HCT116 (cell line): ENCODE results near the gene LSAMP. TPM values are rescaled to one million over a fixed set of nuclear protein-coding genes. Genes with fewer than 3 reads are reported as not detected.

Experiments
- ATAC-seq: fragments of 200-7000 bp; cut with Tn5 transposase; 2 replicates; pipeline ENCODE4 v1.9.1; 2020; ENCODE audit warnings: mild to moderate bottlenecking, moderate library complexity
- BruUV-seq: library from RNA; stranded (reverse); fragments of 400-500 nt; replicated peaks from 2 replicates; lab custom pipeline; 2021; lab: Mats Ljungman, UMichigan
- CTCF ChIA-PET: fragments of 300-600 bp; sonication (Branson Sonifier 250); formaldehyde crosslinking; loops from one replicate; lab custom pipeline; 2021; ENCODE audit warnings: antibody characterized with exemption; lab: Charles Lee
- POLR2A ChIA-PET: fragments of 300-600, 350-600 bp; sonication (Branson Sonifier 250); formaldehyde crosslinking; loops from one replicate; lab custom pipeline; 2021; ENCODE audit warnings: antibody characterized with exemption; lab: Charles Lee
- RAD21 ChIA-PET, 2 experiments: fragments of 300-600 bp; sonication (Branson Sonifier 250); formaldehyde crosslinking; loops; one replicate each; lab custom pipeline; 2023; ENCODE audit warnings: low total read pairs in 2 of 2; ENCODE audit not compliant: uncharacterized antibody in 2 of 2, unreplicated experiment in 2 of 2, low non-redundant PET in 1 of 2; lab: Charles Lee
- DNase-seq: peaks from one replicate; pipeline ENCODE4 v3.0.0-alpha.2; 2010; ENCODE audit warnings: low read depth, low spot score
- H2AFZ ChIP-seq: fragments of 200-600 bp; shearing (Covaris generic), sonication (generic); 2 replicates; pipeline ENCODE4 v1.6.1; 2017; ENCODE audit warnings: low read depth, mixed run types, mixed read lengths, antibody characterized with exemption, low read length; ENCODE audit not compliant: poor library complexity, severe bottlenecking
- H3K27ac ChIP-seq: 2 replicates; pipeline ENCODE4 v1.5.1; 2012; ENCODE audit warnings: low read depth, low read length
- H3K27me3 ChIP-seq: fragments of 200-600 bp; sonication (generic); 2 replicates; pipeline ENCODE4 v1.6.1; 2016; ENCODE audit warnings: mixed run types, low read length, mixed read lengths; ENCODE audit not compliant: insufficient read depth
- H3K36me3 ChIP-seq, 2 experiments: fragments of 200-500 bp in 1 of 2; fragments of 200-600 bp in 1 of 2; sonication (Bioruptor generic) in 1 of 2; sonication (generic) in 1 of 2; 2 replicates each; pipeline versions ENCODE4 v1.5.1 to v1.6.1; 2014 to 2016; ENCODE audit warnings: low read length in 2 of 2, inconsistent platforms in 1 of 2, mixed read lengths in 1 of 2, mixed run types in 1 of 2; ENCODE audit not compliant: insufficient read depth in 2 of 2, control insufficient read depth in 1 of 2
- H3K4me1 ChIP-seq, 2 experiments: fragments of 200-600 bp in 1 of 2; sonication (generic) in 1 of 2; 2 replicates each; pipeline versions ENCODE4 v1.5.1 to v1.6.1; 2012 to 2017; ENCODE audit warnings: low read length in 2 of 2, inconsistent platforms in 1 of 2, mild to moderate bottlenecking in 1 of 2, mixed read lengths in 1 of 2, mixed run types in 1 of 2, moderate library complexity in 1 of 2; ENCODE audit not compliant: insufficient read depth in 2 of 2, control insufficient read depth in 1 of 2
- H3K4me2 ChIP-seq: fragments of 200-600 bp; sonication (generic); 2 replicates; pipeline ENCODE4 v1.6.1; 2017; ENCODE audit warnings: mixed run types, low read length, mixed read lengths
- H3K4me3 ChIP-seq, 2 experiments: fragments of 200-600 bp in 1 of 2; sonication (generic) in 1 of 2; replicated peaks in 1 of 2; 2 replicates each; pipeline ENCODE4 v1.5.1; 2011 to 2016; ENCODE audit warnings: low read length in 2 of 2, control low read depth in 1 of 2, low read depth in 1 of 2, mild to moderate bottlenecking in 1 of 2, mixed read lengths in 1 of 2, mixed run types in 1 of 2
- H3K79me2 ChIP-seq: fragments of 200-600 bp; sonication (generic); 2 replicates; pipeline ENCODE4 v1.6.1; 2017; ENCODE audit warnings: mild to moderate bottlenecking, mixed run types, low read length, moderate library complexity, mixed read lengths; ENCODE audit not compliant: insufficient read depth
- H3K9ac ChIP-seq: fragments of 200-600 bp; sonication (generic); 2 replicates; pipeline ENCODE4 v1.6.1; 2016; ENCODE audit warnings: low read length, mixed read lengths
- H3K9me2 ChIP-seq: fragments of 200-600 bp; sonication (generic), shearing (Covaris generic); 2 replicates; pipeline ENCODE4 v1.6.1; 2017; ENCODE audit warnings: mixed run types, mild to moderate bottlenecking, moderate library complexity; ENCODE audit not compliant: insufficient read depth
- H3K9me3 ChIP-seq, 2 experiments: fragments of 200-500 bp in 1 of 2; fragments of 200-600 bp in 1 of 2; sonication (Bioruptor generic) in 1 of 2; sonication (generic) in 1 of 2; 2 replicates each; pipeline ENCODE4 v1.6.1; 2014 to 2017; ENCODE audit warnings: low read length in 2 of 2, mixed read lengths in 2 of 2, inconsistent platforms in 1 of 2, low read depth in 1 of 2, mild to moderate bottlenecking in 1 of 2, mixed run types in 1 of 2, moderate library complexity in 1 of 2; ENCODE audit not compliant: control insufficient read depth in 1 of 2, insufficient read depth in 1 of 2
- H4K20me1 ChIP-seq: fragments of 200-600 bp; sonication (generic), shearing (Covaris generic); 2 replicates; pipeline ENCODE4 v1.6.1; 2017; ENCODE audit warnings: mixed run types, mild to moderate bottlenecking, moderate library complexity; ENCODE audit not compliant: insufficient read depth
- ATF3 ChIP-seq: IDR thresholded peaks from 2 replicates; pipeline ENCODE4 v1.6.1; 2012
- CBX3 ChIP-seq: IDR thresholded peaks from 2 replicates; pipeline ENCODE4 v1.6.1; 2012; ENCODE audit warnings: low read depth
- CTCF ChIP-seq, 3 experiments: fragments of 200-600 bp in 1 of 3; sonication (generic) in 1 of 3; IDR thresholded peaks in 2 of 3; conservative IDR thresholded peaks in 1 of 3; 2 replicates each; pipeline ENCODE4 v1.5.1; 2012 to 2017; ENCODE audit warnings: low read depth in 2 of 3, low read length in 2 of 3, antibody characterized with exemption in 1 of 3, borderline replicate concordance in 1 of 3, control low read depth in 1 of 3, mild to moderate bottlenecking in 1 of 3, mixed read lengths in 1 of 3, mixed run types in 1 of 3, moderate library complexity in 1 of 3; ENCODE audit not compliant: insufficient read depth in 1 of 3
- ELF1 ChIP-seq: IDR thresholded peaks from 2 replicates; pipeline ENCODE4 v1.6.1; 2012; ENCODE audit warnings: low read depth, borderline replicate concordance
- EZH2 ChIP-seq: fragments of 200-600 bp; sonication (generic); IDR thresholded peaks from 2 replicates; pipeline ENCODE4 v1.6.1; 2017; ENCODE audit warnings: antibody characterized with exemption, mixed run types
- RAD21 ChIP-seq: IDR thresholded peaks from 2 replicates; pipeline ENCODE4 v1.6.1; 2012; ENCODE audit warnings: low read depth, mild to moderate bottlenecking
- SP1 ChIP-seq: IDR thresholded peaks from 2 replicates; pipeline ENCODE4 v1.6.1; 2012; ENCODE audit warnings: low read depth
- ZBTB33 ChIP-seq: IDR thresholded peaks from 2 replicates; pipeline ENCODE4 v1.6.1; 2011; ENCODE audit warnings: mild to moderate bottlenecking, low read length, moderate library complexity; ENCODE audit not compliant: insufficient replicate concordance; ENCODE audit errors: extremely low read depth
- ZFX ChIP-seq: fragments of 450-650 bp; IDR thresholded peaks from 2 replicates; pipeline ENCODE4 v1.6.1; 2017
- ZNF274 ChIP-seq: fragments of 200-500 bp; sonication (Bioruptor generic); IDR thresholded peaks from 2 replicates; pipeline ENCODE4 v1.6.1; 2014; ENCODE audit warnings: mild to moderate bottlenecking, low read depth, low read length, inconsistent platforms
- intact Hi-C: fragments of 100-400 bp; cut with micrococcal nuclease; formaldehyde crosslinking; loops from 2 replicates; pipeline ENCODE4 v1.10.0; 2022
- total RNA-seq: library from RNA; stranded (reverse); gene quantifications from one replicate; pipeline ENCODE4 v1.2.1, GENCODE V29; 2021; ENCODE audit not compliant: unreplicated experiment

The LSAMP gene
- total RNA-seq, 1 experiment from 2014 or later, result 0.25 TPM

GRCh38 chr3:116469546-116469945 is 24.3 kb upstream of the LSAMP start:
- Histone ChIP-seq H3K9ac (no peak overlapping the region), H3K27me3 (no peaks in the 10 kb centered on the region; the same call in 1 of the 2 replicates), H3K9me2 (no peaks in the 10 kb centered on the region), H3K36me3 (no peaks in the 10 kb centered on the region), H3K4me2 (no peak overlapping the region), H3K79me2 (no peaks in the 10 kb centered on the region), H3K27ac (no peak overlapping the region), H3K9me3 (no peaks in the 10 kb centered on the region), H2AFZ (no peak overlapping the region), H4K20me1 (no peaks in the 10 kb centered on the region), H3K4me3 (no peak overlapping the region), H3K4me1 (no peaks in the 10 kb centered on the region)
- no TSS peak for BruUV-seq
- ChIA-PET CTCF (no interaction called here), POLR2A (no interaction called here), RAD21 (no interaction called here)
- intact Hi-C loops, result no loop called here
- no peak for DNase-seq
- no peak for ATAC-seq
- TF ChIP-seq ELF1 (no peak), CBX3 (no peak), EZH2 (no peak), RAD21 (no peak), ZNF274 (no peak)

- POLR2A ChIA-PET, result no interaction called here
- RAD21 ChIA-PET, result no interaction called here
- Histone ChIP-seq H3K9me3 (no peaks in the 10 kb centered on the region), H3K4me3 (no peak overlapping the region), H4K20me1 (no peaks in the 10 kb centered on the region), H3K79me2 (no peaks in the 10 kb centered on the region), H3K36me3 (no peaks in the 10 kb centered on the region), H3K4me2 (no peak overlapping the region), H3K9me2 (no peaks in the 10 kb centered on the region), H3K27ac (no peak overlapping the region), H3K27me3 (no peaks in the 10 kb centered on the region; the same call in 1 of the 2 replicates), H2AFZ (no peak overlapping the region), H3K4me1 (no peaks in the 10 kb centered on the region), H3K9ac (no peak overlapping the region)
- TF ChIP-seq ZFX, result no peak
- TF ChIP-seq CTCF (IDR thresholded peaks at IDR 0.05 in 2 of 3, conservative IDR thresholded peaks at IDR 0.05 in 1 of 3; ENCODE audit: borderline replicate concordance in 1 of 3, insufficient read depth in 1 of 3, low read depth in 2 of 3, low read length in 2 of 3), result no peak
- no peak for TF ChIP-seq ATF3
- no peak for TF ChIP-seq SP1
- no peak for TF ChIP-seq ZBTB33
- TF ChIP-seq ELF1, result no peak
- no peak for TF ChIP-seq EZH2
- no TSS peak for BruUV-seq
- ATAC-seq (no peak), DNase-seq (no peak)
- CTCF ChIA-PET, result no interaction called here
- intact Hi-C loops, result no loop called here
These were observed 19.1 kb upstream of the LSAMP start for GRCh38 chr3:116464276-116464798.
